Stimulated activated CD4-positive, alpha-beta T cell treated with anti-CD3 and anti-CD28 coated beads, TNF-alpha, amount 100 ng/mL, for 4 hours (primary cell): ENCODE data around the gene H6PD.
A peak's percentile ranks its signal among the peaks of the same experiment; 100 is the strongest.

Experiments
- DNase-seq, 3 experiments: peaks; one replicate each; pipeline ENCODE4 v3.0.0-alpha.2; 2020; ENCODE audit warnings: low read depth in 3 of 3

H6PD gene

DNA sequence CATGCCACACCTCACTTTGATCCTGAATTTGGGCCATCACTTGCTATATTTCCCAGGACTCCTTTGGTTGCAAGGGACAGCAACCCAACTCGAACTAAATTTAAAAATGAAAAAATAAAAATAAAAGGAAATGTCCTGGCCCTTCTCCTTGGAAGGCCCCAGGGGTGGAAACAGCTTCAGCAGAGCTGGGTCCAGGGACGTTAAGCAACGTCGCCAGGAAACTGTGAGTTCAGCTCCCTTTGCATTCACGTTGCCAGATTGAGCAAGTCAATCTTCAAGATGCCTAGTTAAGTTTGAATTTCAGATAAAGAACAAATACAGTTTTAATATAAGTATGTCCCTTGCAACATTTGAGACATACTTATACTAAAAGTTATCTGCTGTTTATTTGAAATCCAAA is 43.5 kb downstream of the H6PD start:
- no peak for DNase-seq

DNA sequence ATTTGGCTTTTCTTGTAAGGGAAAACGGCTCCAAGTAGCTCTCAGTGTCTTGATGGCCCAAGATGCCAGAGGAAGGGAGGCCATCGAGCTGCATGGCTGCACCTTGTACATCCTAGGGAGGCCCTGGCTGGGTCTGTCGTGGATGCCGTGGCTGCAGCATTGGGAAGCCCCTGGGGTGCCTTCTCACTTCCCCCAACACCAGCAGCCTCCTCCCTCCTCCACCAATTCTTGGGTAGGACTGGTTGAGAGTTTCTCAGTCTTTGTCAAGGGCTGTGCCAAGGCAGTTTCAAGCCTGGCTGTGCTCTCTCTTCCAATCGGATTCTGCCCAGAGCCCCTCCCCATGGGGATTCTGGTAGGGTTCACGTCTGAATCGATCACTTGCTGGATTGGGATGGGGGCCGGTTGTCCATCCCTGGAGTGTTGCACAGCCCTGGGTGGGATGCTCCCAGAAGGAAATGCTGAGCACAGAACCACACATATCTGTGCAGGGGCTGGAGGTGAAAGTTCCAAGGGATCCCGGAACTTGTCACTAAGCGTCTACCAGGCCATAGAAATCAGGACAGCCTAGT is 44.1 kb downstream of the H6PD start:
- DNase-seq = no peak

DNA sequence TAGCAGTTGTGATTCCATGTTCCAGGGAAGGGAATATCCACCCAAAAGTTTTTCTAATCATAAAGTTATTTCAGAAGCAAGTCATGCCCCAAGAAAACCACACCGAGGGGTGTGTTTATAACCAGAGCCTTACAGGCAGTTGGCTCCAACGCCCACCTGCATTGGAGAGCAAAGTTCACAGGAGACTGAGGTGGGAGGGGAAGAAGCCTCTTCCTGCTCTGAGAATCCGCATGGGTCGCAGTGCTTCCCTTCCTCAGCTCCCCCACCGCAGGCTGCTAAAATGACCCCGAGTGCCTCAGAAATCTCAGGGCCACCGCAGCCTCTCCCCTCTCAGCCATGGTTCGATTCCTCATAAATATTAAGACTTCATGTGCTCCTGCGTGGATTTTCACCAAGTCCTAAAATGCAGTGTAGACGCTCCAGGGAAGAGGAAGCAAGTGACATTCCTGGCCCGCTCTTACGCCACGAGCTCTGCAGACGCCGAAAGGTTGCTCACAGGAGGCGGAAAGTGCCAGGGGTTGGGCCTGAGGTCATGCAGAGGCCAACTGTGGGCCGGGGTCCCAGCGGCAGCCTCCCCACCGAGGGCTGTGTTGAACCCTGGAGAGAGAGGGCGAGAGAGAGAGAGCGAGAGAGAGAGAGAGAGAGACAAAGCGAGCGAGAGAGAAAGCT is 44.7 kb downstream of the H6PD start:
- DNase-seq = no peak

DNA sequence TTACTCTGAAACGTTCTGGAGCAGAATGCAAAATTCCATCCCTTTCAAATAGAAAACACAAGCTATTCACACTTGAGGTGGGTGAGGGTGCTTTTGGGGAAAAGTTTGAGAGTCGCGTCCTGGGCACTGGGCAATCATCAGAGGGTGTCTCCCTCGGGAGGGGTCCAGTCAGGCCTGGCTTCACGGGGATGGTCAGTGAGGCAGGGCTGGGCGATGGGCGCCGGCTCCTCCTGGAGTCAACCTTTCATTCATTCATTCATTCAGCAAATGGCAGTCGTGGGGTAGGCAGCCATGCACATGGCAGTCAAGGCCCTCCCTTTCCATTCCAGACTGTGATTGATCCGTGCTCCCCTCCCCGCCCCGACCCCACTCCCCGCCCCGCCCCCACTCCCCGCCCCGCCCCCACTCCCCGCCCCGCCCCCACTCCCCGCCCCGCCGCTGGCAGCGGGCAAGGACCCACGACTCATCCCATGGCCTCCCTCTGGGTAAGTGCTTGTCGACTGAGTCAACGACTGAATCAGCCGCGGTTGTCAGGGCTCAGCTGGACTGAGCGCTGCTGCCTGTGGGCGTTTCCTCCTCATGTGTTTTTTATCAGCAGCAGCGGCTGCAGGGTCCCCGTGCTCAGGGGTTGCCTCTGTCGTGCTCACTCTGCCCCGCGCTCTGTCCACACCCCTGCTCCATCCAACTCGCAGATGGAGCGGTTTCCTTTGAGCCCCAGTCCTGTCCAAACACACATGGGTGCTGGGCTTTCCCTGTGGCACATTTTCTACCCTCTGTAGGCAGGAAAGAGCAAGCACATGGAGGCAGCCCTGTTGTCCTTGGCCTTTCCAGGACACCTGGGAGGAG is 45.7 kb downstream of the H6PD start:
- DNase-seq = peak in 2 of 3 experiments; percentile 48 to 58

DNA sequence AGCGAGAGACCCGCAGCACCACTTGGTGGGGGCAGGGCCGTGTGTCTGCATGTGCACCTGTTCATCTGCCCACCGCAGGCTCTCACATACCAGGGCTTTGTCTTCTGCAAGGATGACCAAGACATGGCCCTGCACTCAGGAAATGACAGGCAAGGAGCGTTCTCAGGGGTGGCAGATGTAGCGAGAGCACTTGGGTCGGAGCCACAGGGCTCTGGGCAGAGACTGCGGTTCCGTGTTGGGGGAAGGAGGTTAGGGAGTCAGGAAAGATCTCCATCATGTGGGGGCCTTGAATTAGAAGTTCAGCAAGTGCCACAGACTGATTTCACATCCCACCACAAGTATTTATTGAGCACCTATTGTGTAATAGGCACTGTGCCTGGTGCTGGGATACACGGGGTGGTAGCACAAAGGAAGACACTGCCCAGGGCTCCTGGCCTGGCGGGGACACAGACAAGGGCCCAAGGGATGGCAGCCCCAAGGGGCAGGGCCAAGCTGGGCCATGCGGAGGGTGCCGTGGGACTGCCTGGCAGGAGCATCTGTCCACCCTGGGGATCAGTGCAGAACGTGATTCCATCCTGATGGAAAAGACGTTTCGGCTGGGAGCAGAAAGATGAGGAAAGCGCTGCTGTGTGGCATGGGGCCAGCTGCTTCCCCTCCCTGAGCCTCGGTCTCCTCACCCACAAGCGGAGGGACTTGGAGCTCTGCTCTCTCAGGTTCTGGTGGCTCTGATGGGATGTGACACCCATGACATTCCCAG is 46.7 kb downstream of the H6PD start:
- DNase-seq = no peak

DNA sequence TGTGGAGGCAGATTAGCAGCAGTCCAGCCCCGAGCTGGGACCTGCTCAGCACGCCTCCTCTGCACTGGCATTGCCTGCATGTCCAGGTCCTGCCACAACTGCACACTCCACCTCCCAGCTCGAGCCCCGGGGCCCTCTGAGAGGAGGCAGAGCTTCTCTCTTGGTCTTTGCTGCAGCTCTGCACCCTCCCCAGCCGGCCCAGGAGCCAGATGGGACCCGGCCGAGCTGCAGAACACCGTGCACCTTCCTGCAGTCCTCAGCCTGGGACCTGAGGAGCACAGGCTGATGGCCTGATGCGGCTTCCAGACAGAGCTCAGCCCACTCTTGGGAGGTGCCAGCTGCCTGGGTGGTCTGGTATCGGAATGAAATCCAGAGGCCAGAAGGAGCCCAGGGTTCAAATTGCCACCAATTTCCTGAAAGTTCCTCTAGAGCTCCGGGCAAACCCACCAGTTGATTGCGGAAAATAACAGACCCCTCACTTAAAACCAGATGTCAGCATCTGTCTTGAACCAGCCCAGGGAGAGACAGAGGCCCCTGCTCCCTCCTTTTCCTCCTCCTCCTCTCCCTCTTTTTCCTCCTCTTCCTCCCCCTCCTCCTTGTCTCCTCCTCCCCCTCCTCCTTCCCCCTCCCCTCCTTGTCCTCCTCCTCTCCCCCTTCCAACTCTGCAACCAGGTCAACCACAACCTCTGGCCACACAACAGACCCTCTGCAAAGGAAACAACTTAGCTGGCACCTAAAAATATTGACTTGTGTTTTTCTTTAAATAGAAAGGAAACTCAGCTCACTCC is 47.5 kb downstream of the H6PD start:
- DNase-seq = no peak

DNA sequence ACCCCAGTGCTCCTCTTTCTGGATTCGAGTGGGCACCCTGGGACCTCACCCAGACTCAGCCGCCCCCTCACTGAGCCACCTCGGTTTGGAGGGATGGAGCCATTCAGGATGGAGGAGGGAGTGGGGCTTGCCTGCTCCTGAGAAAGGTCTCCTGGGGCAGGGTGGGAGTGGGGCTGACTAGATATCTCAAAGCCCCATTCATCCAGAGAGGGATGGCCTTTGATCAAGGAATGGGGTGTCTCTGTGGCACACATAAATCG is 48.1 kb downstream of the H6PD start:
- DNase-seq = no peak

DNA sequence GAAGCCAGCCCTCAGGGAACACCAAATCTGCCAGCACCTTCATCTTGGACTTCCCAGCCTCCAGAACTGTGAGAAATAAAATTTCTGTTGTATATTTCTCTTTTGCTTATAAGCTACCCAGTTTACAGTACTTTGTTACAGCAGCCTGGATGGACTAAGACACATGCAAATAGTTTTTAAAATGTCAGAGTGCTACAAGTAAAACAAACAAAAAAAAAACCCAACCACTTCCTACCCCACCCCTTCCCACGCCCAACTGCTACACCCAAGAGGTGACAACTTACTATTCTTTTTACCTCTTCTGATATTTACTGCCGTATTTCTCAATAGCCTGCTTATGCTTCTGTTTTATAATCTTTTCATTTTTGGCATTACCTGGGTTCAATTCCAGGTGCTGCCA is 49.5 kb downstream of the H6PD start:
- DNase-seq = no peak

DNA sequence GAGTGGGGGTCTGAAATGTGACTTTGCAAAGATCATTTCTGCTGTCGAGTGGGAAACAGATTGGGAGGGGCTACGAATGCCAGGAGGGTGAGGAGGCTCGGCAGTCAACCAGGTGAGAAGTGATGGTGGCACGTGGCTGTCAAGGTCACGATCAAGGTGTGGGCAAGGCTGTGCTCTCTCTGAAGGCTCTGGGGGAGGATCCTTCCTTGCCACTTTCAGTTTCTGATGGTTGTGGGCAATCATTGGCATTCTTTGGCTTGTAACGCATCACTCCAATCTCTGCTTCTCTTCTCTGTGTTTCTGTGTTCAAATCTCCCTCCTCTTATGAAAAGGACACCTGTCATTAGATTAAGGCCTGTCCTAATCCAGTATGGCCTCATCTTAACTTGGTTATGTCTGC is 52.0 kb downstream of the H6PD start:
- no peak for DNase-seq

DNA sequence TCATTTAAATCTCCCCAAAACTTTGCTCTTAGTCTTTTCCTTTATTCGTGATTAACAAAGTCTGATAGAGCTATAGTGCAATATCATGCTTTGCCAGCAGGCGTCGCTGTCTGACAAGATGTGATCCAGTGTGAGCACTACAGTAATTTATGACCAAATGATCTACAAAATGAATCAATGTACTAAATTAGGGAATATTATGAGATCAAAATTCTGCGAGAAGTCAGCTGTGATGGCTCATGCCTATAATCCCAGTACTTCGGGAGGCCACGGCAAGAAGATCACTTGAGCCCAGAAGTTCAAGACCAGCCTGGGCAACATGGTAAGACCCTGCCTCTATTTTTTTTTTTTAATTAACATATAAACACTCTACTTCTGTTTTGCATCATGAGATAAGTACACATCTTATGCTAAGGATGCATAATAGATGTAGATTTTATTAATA is 54.5 kb downstream of the H6PD start:
- peak; percentile 71 to 82 (median 77) for DNase-seq

DNA sequence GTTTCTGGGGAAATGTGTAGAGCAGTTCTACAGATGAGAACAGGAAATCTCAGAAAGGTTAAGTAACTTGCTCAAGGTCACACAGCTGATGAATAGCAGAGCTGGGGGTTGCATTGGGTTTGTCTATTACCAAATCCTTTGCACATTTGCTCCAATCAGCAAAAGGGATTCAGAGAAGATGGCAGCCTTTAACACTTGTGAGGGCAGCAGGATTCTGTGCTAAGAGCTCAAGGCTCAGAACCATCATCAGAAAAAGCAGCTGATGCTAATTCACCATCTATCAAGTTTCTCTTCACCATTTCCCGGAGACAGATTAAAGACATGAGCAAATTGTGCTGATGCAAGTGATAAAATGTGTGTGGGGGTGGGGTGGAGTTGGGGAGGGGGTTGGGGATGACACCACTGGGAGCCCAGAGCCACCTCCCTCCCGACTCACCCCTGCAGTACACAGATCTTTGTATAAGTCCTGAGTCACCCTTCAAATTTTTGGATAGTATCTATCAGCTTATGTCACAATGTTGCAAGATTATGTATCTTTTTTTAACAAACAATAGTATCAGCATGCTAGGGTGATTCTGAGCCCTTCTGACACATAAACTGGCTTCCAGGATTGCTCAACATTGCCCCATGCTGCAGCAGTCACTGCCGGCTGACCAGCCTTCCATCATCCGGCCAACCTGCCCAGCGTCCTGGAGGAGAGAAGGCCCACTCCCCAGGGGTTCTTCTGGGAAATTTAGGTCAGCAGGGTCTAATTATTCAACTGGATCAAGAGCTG is 55.3 kb downstream of the H6PD start:
- DNase-seq = no peak

DNA sequence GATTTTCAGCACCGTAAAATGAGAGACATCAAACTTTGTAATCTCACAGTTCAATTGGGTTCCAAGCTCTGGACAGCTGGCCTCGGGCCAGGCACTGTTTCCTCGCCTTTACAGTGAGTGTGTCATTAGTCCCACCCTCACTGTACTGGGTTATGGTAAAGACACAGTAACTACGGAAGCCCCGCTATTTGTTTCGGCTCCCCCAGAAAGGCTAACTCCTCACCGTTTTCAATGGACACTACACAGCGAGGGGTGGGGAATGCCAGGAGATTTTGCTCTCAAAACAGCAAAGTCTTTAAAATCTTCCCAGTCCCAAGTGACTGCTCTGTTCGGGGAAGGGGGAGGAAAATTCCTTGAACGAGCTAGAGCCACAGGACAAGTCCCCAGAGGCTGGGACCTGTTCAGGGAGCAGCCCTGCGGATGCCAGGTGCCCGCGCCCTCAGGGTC is 57.4 kb downstream of the H6PD start:
- no peak for DNase-seq

DNA sequence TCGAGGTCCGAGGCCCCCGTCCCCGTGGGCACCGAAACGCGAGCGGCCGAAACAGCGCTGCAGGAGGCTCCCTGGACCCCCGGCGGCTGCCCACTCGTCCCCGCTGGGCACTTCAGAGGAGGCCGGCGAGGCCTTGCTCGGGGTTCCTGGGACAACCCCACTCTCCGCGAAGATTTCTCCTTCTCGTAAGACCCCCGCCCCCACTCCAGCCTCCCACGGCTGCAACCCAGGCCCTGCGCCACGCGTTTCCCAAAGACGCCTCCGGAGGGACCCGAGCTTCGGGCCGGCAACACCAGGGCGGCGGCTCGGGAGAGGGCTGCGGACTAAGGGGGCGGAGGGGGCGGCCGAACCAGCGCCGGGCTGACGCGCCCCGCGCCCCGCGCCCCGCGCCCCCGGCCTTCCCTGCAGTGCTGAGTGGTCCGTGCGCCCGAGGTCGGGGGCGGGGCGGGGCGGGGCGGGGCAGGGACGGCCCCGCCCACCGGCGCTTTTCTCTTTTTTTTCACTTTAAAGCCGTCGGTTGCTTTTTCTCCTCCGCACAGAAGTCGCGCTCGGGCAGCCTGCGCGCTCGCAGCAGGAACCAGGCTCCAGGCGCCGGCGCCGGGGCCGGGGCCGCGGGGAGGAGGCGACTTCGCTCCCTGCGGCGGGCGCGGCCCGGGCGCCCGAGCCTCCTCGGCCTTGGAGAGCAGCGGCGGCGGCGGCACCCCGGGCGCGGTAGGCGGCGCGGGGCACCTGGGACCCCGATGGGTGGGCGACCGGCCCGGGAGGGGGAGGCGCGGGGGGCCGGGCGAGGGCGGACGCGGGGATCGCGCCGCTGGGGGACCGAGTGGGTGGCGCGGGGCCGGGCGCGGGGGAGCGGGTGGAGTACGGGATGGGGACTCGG is 58.0 kb downstream of the H6PD start, which contains the start of gene SPSB1:
SPSB1 (plus strand) TSS at position 534 of the 880 bp plus-strand sequence. CDS start 62,998 bp downstream, outside the sequence.
- peak; percentile 44 to 55 (median 52) for DNase-seq

DNA sequence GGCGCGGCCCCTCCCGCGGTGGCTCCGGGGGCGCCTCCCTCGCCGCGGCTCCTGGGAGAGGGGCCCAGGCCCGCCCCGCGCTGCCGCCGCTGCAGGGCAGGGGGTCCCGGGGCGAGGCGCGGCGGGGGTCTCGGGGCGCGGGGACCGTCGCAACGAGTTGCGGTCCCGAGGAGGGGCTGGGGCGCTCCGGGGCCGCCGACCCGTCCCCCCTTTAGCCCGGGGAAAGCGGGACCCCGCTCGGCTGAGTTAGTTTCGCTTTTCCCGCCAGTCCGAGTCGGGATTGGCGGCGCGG is 58.6 kb downstream of the H6PD start:
- DNase-seq = no peak

DNA sequence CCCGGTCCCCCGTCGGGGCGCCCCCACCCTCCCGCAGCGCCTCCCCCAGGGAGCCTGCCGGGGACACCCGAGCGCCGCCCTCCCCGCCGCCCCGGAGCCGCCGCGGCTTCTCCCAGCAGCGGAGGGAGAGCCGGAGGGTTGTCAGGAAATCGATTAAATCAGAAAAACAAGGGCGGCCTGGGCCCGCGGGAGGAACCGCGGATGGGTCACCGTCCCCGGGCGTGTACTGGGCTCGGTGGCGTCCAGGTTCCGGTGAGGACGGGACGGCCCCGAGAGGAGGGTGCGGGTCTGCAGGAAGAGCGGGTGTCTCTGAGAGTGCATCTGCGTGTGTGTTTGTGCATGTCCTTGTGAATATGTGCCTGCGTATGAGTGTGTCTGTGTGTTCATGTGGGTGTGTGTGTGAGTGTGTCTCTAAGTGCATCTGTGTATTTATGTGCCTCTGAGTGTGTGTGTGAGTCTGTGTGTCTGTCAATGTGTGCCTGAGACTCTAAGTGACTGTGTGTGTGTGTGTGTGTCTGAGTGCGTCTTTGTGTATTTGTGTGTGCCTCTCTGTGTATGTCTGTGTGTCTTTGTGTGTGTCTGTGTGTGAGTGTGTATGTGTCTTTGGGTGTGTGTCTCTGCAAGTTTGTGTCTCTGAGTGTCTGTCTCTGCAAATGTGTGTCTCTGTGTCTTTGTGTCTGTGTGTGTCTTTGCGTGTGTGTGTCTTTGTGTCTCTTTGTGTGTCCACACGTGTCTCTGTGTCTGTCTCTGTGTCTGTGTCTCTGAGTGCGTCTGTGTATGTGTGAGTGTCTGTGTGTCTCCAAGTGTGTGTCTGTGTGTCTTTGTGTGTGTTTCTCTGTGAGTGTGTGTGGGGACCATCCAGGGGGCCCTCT is 59.2 kb downstream of the H6PD start:
- DNase-seq = no peak

DNA sequence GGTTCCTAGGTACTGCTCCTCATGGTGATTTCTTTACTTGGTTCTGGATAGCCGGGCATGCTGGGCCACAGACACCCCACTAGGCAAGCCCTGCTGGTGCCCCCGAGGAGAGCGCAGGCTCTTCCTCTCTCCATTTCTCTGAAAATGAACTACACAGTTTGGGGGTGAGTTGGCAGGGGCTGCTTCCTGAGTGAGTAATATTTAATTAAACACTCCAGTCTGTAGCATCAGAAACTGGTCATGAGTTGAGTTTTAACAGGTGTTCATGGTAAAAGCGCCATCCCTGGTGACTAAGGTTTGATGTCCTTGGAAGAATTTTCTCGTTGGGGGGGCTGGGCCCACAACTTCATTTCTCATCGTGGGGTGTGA is 59.8 kb downstream of the H6PD start:
- DNase-seq = no peak

DNA sequence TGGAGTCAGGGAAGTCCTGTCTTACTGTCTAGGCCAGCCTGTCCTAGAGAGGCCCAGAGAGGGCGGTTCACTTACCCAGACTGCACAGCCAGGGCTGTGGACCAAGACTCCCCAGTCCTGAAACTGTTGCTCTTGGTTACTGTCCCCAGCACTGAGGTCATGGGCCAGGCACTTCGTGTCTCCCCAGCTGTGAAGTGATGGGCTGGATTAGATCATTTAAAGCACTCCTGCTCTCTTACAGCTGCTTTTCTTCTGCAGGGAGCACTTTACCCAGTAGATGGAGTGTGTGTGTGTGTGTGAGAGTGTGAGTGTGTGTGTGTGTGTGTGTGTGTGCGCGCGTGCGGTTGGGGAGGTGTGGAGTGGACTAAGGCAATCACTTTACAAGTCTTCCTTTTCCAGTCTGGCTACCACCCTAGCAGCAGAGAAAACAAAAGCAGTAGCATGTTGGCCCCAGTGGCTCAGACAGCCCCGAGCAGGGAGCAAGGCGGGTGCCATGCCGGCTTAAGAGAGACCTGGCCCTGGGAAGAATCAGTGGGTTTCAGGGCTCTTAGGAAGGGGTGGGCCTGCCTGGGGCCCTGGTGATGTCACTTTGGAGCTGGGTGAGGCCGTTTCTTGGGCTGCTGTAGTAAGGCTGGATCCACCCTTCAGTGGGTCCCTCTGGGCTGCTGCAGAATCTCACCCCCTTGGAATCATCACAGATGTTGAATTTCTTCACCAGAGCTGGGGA is 60.5 kb downstream of the H6PD start:
- no peak for DNase-seq

DNA sequence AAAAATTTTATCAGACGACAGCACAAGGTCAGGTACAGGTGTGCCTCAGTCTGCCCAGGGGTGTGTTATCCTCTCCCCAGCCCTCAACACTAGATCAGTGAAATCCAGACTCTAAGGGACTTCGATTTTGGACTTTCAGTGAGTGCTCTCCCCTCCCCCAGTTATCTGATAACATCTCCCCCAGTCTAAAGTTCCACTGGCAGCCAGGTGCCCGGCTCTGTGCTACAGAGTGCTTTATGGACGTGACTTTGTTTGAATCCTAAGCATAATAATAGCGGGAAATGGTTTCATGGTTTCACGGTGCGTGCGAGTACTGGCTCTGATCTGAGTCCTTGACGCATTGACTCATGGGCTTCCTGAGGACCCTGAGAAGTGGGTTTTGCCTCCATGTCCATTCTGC is 61.3 kb downstream of the H6PD start:
- DNase-seq = no peak
